IMR-90 (cell line): Measurements from ENCODE around the gene CTNND2. TPM values are rescaled to one million over a fixed set of nuclear protein-coding genes. Genes with fewer than 3 reads are reported as not detected.

Source experiments
- ATAC-seq: fragments of 200-7000 bp; cut with Tn5 transposase; 2 replicates; pipeline ENCODE4 v1.9.1; 2020; ENCODE audit warnings: low read depth, mild to moderate bottlenecking, moderate library complexity
- BruUV-seq: library from RNA; stranded (reverse); fragments of 400-500 nt; replicated peaks from 2 replicates; lab custom pipeline; 2021; lab: Mats Ljungman, UMichigan
- CTCF ChIA-PET: fragments of 300-600 bp; formaldehyde crosslinking; extraction: SDS; loops from one replicate; lab custom pipeline; 2021; ENCODE audit warnings: antibody characterized with exemption; lab: Yijun Ruan, JAX
- POLR2A ChIA-PET: fragments of 300-600 bp; sonication (Branson Sonifier 250); formaldehyde crosslinking; loops from one replicate; lab custom pipeline; 2022; ENCODE audit warnings: antibody characterized with exemption; ENCODE audit not compliant: unreplicated experiment; lab: Charles Lee
- DNase-seq: peaks from one replicate; pipeline ENCODE4 v3.0.0; 2013
- H2AFZ ChIP-seq: replicated peaks from 2 replicates; pipeline ENCODE3; 2013; ENCODE audit warnings: low read length, mild to moderate bottlenecking; ENCODE audit not compliant: poor library complexity
- H2AK5ac ChIP-seq: 2 replicates; pipeline ENCODE4 v1.6.1; 2013; ENCODE audit warnings: low read depth, low read length, inconsistent platforms
- H2AK9ac ChIP-seq: replicated peaks from 2 replicates; pipeline ENCODE3; 2013; ENCODE audit warnings: mild to moderate bottlenecking, low read depth, low read length, moderate library complexity; ENCODE audit not compliant: poor library complexity
- H2BK120ac ChIP-seq: 2 replicates; pipeline ENCODE4 v1.6.1; 2013; ENCODE audit warnings: low read depth, low read length, inconsistent platforms
- H2BK15ac ChIP-seq: 3 replicates; pipeline ENCODE4 v1.6.1; 2013; ENCODE audit warnings: low read depth, low read length, inconsistent platforms
- H2BK20ac ChIP-seq: 2 replicates; pipeline ENCODE4 v1.6.1; 2013; ENCODE audit warnings: low read depth, mild to moderate bottlenecking, inconsistent platforms, low read length, moderate library complexity
- H2BK5ac ChIP-seq: 2 replicates; pipeline ENCODE4 v1.6.1; 2013; ENCODE audit warnings: mild to moderate bottlenecking, low read depth, low read length, inconsistent platforms; ENCODE audit not compliant: poor library complexity, severe bottlenecking
- H3K14ac ChIP-seq: replicated peaks from 2 replicates; pipeline ENCODE4 v1.6.1; 2013; ENCODE audit warnings: low read depth, low read length, inconsistent platforms
- H3K18ac ChIP-seq: 2 replicates; pipeline ENCODE4 v1.6.1; 2013; ENCODE audit warnings: low read depth, low read length, control low read depth
- H3K23ac ChIP-seq: 2 replicates; pipeline ENCODE4 v1.6.1; 2013; ENCODE audit warnings: low read depth, low read length, inconsistent platforms
- H3K27ac ChIP-seq: 2 replicates; pipeline ENCODE4 v1.5.1; 2013; ENCODE audit warnings: mild to moderate bottlenecking, control low read depth, low read length; ENCODE audit not compliant: insufficient read depth
- H3K27me3 ChIP-seq: 2 replicates; pipeline ENCODE4 v1.6.1; 2013; ENCODE audit warnings: low read length; ENCODE audit not compliant: control insufficient read depth, insufficient read depth
- H3K36me3 ChIP-seq: 2 replicates; pipeline ENCODE4 v1.6.1; 2013; ENCODE audit warnings: low read length, mixed read lengths; ENCODE audit not compliant: control insufficient read depth, insufficient read depth
- H3K4ac ChIP-seq: 2 replicates; pipeline ENCODE4 v1.6.1; 2013; ENCODE audit warnings: low read depth, low read length, inconsistent platforms
- H3K4me1 ChIP-seq: 2 replicates; pipeline ENCODE4 v1.6.1; 2013; ENCODE audit warnings: low read length, mixed read lengths; ENCODE audit not compliant: control insufficient read depth, insufficient read depth
- H3K4me2 ChIP-seq: 2 replicates; pipeline ENCODE4 v1.6.1; 2013; ENCODE audit warnings: low read depth, mild to moderate bottlenecking, control low read depth, low read length, moderate library complexity
- H3K4me3 ChIP-seq: 2 replicates; pipeline ENCODE4 v1.5.1; 2013; ENCODE audit warnings: low read depth, mild to moderate bottlenecking, control low read depth, low read length, moderate library complexity; ENCODE audit not compliant: insufficient read depth
- H3K56ac ChIP-seq: 2 replicates; pipeline ENCODE4 v1.6.1; 2013; ENCODE audit warnings: low read length, inconsistent platforms; ENCODE audit not compliant: insufficient read depth; ENCODE audit errors: extremely low read depth
- H3K79me1 ChIP-seq, 2 experiments: 2 replicates each; pipeline ENCODE4 v1.6.1; 2013; ENCODE audit warnings: low read length in 2 of 2, inconsistent platforms in 1 of 2, low read depth in 1 of 2
- H3K9ac ChIP-seq: 2 replicates; pipeline ENCODE4 v1.6.1; 2013; ENCODE audit warnings: low read depth, low read length, control low read depth
- H3K9me1 ChIP-seq: 2 replicates; pipeline ENCODE4 v1.6.1; 2013; ENCODE audit warnings: low read length, inconsistent platforms; ENCODE audit not compliant: insufficient read depth
- H3K9me3 ChIP-seq: 2 replicates; pipeline ENCODE4 v1.6.1; 2013; ENCODE audit warnings: low read length; ENCODE audit not compliant: control insufficient read depth, insufficient read depth
- H4K20me1 ChIP-seq: 2 replicates; pipeline ENCODE4 v1.6.1; 2013; ENCODE audit warnings: low read length, inconsistent platforms; ENCODE audit not compliant: insufficient read depth
- H4K5ac ChIP-seq: 2 replicates; pipeline ENCODE4 v1.6.1; 2013; ENCODE audit warnings: mild to moderate bottlenecking, low read depth, low read length, control low read depth
- H4K8ac ChIP-seq, 2 experiments: 2 replicates each; pipeline ENCODE4 v1.6.1; 2013; ENCODE audit warnings: low read depth in 2 of 2, low read length in 2 of 2, control low read depth in 1 of 2, inconsistent platforms in 1 of 2
- H4K91ac ChIP-seq: 2 replicates; pipeline ENCODE4 v1.6.1; 2013; ENCODE audit warnings: low read depth, low read length, inconsistent platforms; ENCODE audit not compliant: insufficient read depth
- ELK1 ChIP-seq: fragments of 150-350 bp; IDR thresholded peaks from 2 replicates; pipeline ENCODE4 v1.6.1; 2016; ENCODE audit warnings: low read depth, mild to moderate bottlenecking, low read length, moderate library complexity, borderline replicate concordance
- FOS ChIP-seq: fragments of 150-350 bp; IDR thresholded peaks from 2 replicates; pipeline ENCODE4 v1.6.1; 2016; ENCODE audit warnings: low read depth, low read length
- MAZ ChIP-seq: IDR thresholded peaks from 2 replicates; pipeline ENCODE4 v1.6.1; 2012; ENCODE audit warnings: low read depth, mild to moderate bottlenecking, low read length, improper control_type of control experiment, moderate library complexity, borderline replicate concordance
- NFE2L2 ChIP-seq: fragments of 150-350 bp; IDR thresholded peaks from 2 replicates; pipeline ENCODE4 v1.6.1; 2016; ENCODE audit warnings: low read depth, mild to moderate bottlenecking, low read length
- RAD21 ChIP-seq: IDR thresholded peaks from 2 replicates; pipeline ENCODE4 v1.6.1; 2012; ENCODE audit warnings: low read length, improper control_type of control experiment
- RFX5 ChIP-seq: IDR thresholded peaks from 2 replicates; pipeline ENCODE4 v1.8.0; 2012; ENCODE audit warnings: low read depth, mild to moderate bottlenecking, low read length, moderate library complexity
- SMC3 ChIP-seq: fragments of 150-350 bp; IDR thresholded peaks from 2 replicates; pipeline ENCODE4 v1.6.1; 2016; ENCODE audit warnings: low read depth, mild to moderate bottlenecking, antibody characterized with exemption, low read length, moderate library complexity
- USF2 ChIP-seq: fragments of 150-350 bp; IDR thresholded peaks from 2 replicates; pipeline ENCODE4 v1.6.1; 2017; ENCODE audit warnings: mild to moderate bottlenecking, antibody characterized with exemption, low read length, low read depth
- WGBS, 2 experiments: methylation state at CpG; one replicate each; pipeline versions ENCODE4 v1.1.5 to v1.1.7; 2013; ENCODE audit warnings: missing lambda C conversion rate in 2 of 2; ENCODE audit not compliant: insufficient read length in 1 of 2; ENCODE audit errors: extremely low coverage in 2 of 2; 5-methylcytosine and 5-hydroxymethylcytosine counted together
- dilution Hi-C: fragments of 300-500 bp; cut with HindIII; formaldehyde crosslinking; loops from one replicate; pipeline ENCODE4 v1.14.3; 2018; ENCODE audit warnings: low sequenced_read_pairs; ENCODE audit not compliant: unreplicated experiment
- in situ Hi-C: fragments of 300-500 bp; cut with MboI; formaldehyde crosslinking; loops from 3 replicates; pipeline ENCODE4 v1.14.3; 2019; ENCODE audit warnings: low sequenced_read_pairs, inconsistent platforms, mixed read lengths
- intact Hi-C: fragments of 100-400 bp; cut with micrococcal nuclease; formaldehyde crosslinking; loops from 2 replicates; pipeline ENCODE4 v1.10.0; 2022
- polyA plus RNA-seq, 3 experiments: library from polyadenylated mRNA; depleted of rRNA; stranded (reverse); fragments of >200 nt; gene quantifications; 2 replicates each; pipeline ENCODE4 v1.2.3, GENCODE V29; 2012; ENCODE audit warnings: low replicate concordance in 1 of 3
- total RNA-seq: library from RNA; depleted of rRNA; stranded (reverse); fragments of >200 nt; gene quantifications from 2 replicates; pipeline ENCODE4 v1.2.3, GENCODE V29; 2012

The CTNND2 gene
- total and polyA plus RNA-seq, 2 of the 4 experiments (the other 2 are of a cell fraction): not detected

- no peak overlapping the region for H3K27ac ChIP-seq
- no peak overlapping the region for H4K91ac ChIP-seq
- H3K56ac ChIP-seq: no peak overlapping the region
- no peaks in the 10 kb centered on the region for H3K36me3 ChIP-seq
- no peaks in the 10 kb centered on the region for H3K9me1 ChIP-seq
- H3K23ac ChIP-seq: no peak overlapping the region
- TF ChIP-seq NFE2L2: no peak
- no peak for TF ChIP-seq FOS
- TF ChIP-seq RAD21: no peak
- TF ChIP-seq ELK1: no peak
- no peak for TF ChIP-seq MAZ
- TF ChIP-seq SMC3: no peak
- no peak for TF ChIP-seq RFX5
- TF ChIP-seq USF2: no peak
- no peaks in the 10 kb centered on the region for H4K20me1 ChIP-seq
- no peak overlapping the region for H3K4me3 ChIP-seq
- no peak overlapping the region for H2AK5ac ChIP-seq
- H3K18ac ChIP-seq: no peak overlapping the region
- ATAC-seq: no peak
- no peak overlapping the region for H3K14ac ChIP-seq
- intact Hi-C loops: no loop called here
- no peaks in the 10 kb centered on the region for H3K79me1 ChIP-seq
- dilution Hi-C loops: no loop called here
- BruUV-seq: no TSS peak
- H3K9ac ChIP-seq: no peak overlapping the region
- in situ Hi-C loops: no loop called here
- no peak overlapping the region for H2BK120ac ChIP-seq
- no peaks in the 10 kb centered on the region for H3K27me3 ChIP-seq
- no CpG with 5 or more reads among the region's 1 CpG for WGBS, 2 experiments
- no peaks in the 10 kb centered on the region for H3K9me3 ChIP-seq
- ChIA-PET POLR2A (no interaction called here), CTCF (no interaction called here)
- H2AK9ac ChIP-seq: no peak overlapping the region
- H2BK20ac ChIP-seq: no peak overlapping the region
- no peak overlapping the region for H2AFZ ChIP-seq
- H3K4me1 ChIP-seq: no peaks in the 10 kb centered on the region
- H2BK15ac ChIP-seq: no peak overlapping the region
- no peak overlapping the region for H4K8ac ChIP-seq
- no peak overlapping the region for H3K4me2 ChIP-seq
- no peak for DNase-seq
- no peak overlapping the region for H3K4ac ChIP-seq
- no peak overlapping the region for H4K5ac ChIP-seq
- H2BK5ac ChIP-seq: no peak overlapping the region
Measured at GRCh38 chr5:11371021-11371420, 533.2 kb downstream of the CTNND2 start.
